SK-N-SH (cell line): ENCODE results near the gene AP2A2.

Experiments
- CTCF ChIP-seq: fragments of 200-600 bp; sonication (generic); IDR thresholded peaks from 2 replicates; pipeline ENCODE4 v1.6.1; 2017; ENCODE audit warnings: antibody characterized with exemption, mild to moderate bottlenecking, moderate library complexity
- TCF12 ChIP-seq: IDR thresholded peaks from 2 replicates; pipeline ENCODE4 v1.4.0; 2012

DNA sequence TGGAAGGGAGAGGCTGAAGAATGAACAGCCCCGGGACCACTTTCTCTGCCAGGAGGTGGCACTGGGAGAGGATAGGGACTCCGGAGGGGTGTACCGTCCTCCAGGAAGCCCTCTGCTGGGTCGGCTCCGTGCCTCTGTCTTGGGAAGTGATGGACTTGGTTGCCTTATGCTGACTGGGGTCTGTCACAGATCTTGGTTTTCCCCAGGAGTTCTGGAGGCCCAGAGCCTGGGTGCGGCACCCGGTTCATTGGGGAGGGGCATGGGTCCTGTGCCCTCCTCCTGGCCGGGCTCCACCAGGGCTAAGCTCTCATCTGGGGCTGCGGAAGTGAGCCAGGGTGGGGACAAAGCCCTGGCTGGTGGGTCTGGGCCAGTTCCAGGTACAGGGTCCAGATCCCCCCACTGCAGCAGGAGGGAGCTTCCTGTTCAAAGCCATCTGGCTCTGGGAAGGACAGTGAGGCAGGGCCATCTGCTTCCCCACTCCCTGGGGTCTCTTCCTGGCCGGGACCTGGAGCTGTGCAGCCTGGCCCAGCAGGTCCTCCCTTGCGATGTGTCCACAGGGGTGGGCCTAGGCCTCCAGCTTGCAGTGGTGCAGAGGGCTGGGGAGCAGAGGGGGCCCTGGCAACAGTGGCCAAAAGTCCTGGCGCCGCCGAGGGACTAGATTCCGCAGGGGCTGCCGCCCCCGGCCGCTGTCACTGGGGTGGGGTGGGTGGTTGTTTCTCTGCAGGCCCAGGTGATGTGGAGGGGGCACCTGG lies 1.1 kb upstream of the AP2A2 start:
- TF ChIP-seq CTCF (no peak), TCF12 (no peak)
